Neuronal stem cell (in vitro differentiated cells): ENCODE measurements around the gene GNAT1.

Experiments used
- DNase-seq: peaks from one replicate; pipeline ENCODE4 v3.0.0-alpha.2; 2013; ENCODE audit warnings: low spot score
- H2AFZ ChIP-seq: one replicate; pipeline ENCODE4 v1.6.1; 2013; ENCODE audit warnings: mild to moderate bottlenecking, low read length, inconsistent platforms
- H2AK5ac ChIP-seq: 2 replicates; pipeline ENCODE4 v1.6.1; 2013; ENCODE audit warnings: low read depth, mild to moderate bottlenecking, inconsistent platforms, low read length, moderate library complexity, mixed read lengths
- H2BK120ac ChIP-seq: 2 replicates; pipeline ENCODE4 v1.6.1; 2013; ENCODE audit warnings: low read depth, mild to moderate bottlenecking, inconsistent platforms, low read length, moderate library complexity, mixed read lengths
- H2BK12ac ChIP-seq: one replicate; pipeline ENCODE4 v1.6.1; 2013; ENCODE audit warnings: low read length, inconsistent platforms
- H2BK15ac ChIP-seq: 2 replicates; pipeline ENCODE4 v1.6.1; 2013; ENCODE audit warnings: mild to moderate bottlenecking, low read length, inconsistent platforms, mixed read lengths
- H2BK5ac ChIP-seq: one replicate; pipeline ENCODE4 v1.6.1; 2013; ENCODE audit warnings: inconsistent platforms, mild to moderate bottlenecking, low read length, moderate library complexity
- H3K14ac ChIP-seq: one replicate; pipeline ENCODE4 v1.6.1; 2013; ENCODE audit warnings: low read length, inconsistent platforms
- H3K18ac ChIP-seq: 2 replicates; pipeline ENCODE4 v1.6.1; 2013; ENCODE audit warnings: low read length, inconsistent platforms
- H3K23ac ChIP-seq: 2 replicates; pipeline ENCODE4 v1.6.1; 2013; ENCODE audit warnings: low read depth, mild to moderate bottlenecking, mixed read lengths, low read length, inconsistent platforms; ENCODE audit not compliant: poor library complexity
- H3K27ac ChIP-seq: replicated peaks from 3 replicates; pipeline ENCODE4 v1.5.1; 2013; ENCODE audit warnings: low read length, inconsistent platforms
- H3K27me3 ChIP-seq, 3 experiments: 2 replicates each; pipeline ENCODE4 v1.6.1; 2013; ENCODE audit warnings: low read length in 3 of 3, mild to moderate bottlenecking in 2 of 3, inconsistent platforms in 1 of 3, low read depth in 1 of 3, mixed read lengths in 1 of 3, moderate library complexity in 1 of 3; ENCODE audit not compliant: control insufficient read depth in 3 of 3, insufficient read depth in 3 of 3
- H3K36me3 ChIP-seq, 2 donors: replicated peaks in 1 of 2; 2 replicates each; pipeline ENCODE4 v1.6.1; 2013; ENCODE audit warnings: low read length in 2 of 2; ENCODE audit not compliant: control insufficient read depth in 2 of 2, insufficient read depth in 2 of 2
- H3K4ac ChIP-seq: 2 replicates; pipeline ENCODE4 v1.6.1; 2013; ENCODE audit warnings: inconsistent platforms, mild to moderate bottlenecking, low read length, moderate library complexity
- H3K4me1 ChIP-seq, 2 donors: 1 replicate in 1 of 2; 2 replicates in 1 of 2; pipeline ENCODE4 v1.6.1; 2013; ENCODE audit warnings: low read length in 2 of 2, low read depth in 1 of 2; ENCODE audit not compliant: control insufficient read depth in 2 of 2, insufficient read depth in 1 of 2
- H3K4me2 ChIP-seq: one replicate; pipeline ENCODE4 v1.6.1; 2013; ENCODE audit warnings: mild to moderate bottlenecking, low read length, inconsistent platforms; ENCODE audit not compliant: insufficient read depth, poor library complexity, severe bottlenecking
- H3K4me3 ChIP-seq, 2 donors: 2 replicates each; pipeline ENCODE4 v1.5.1; 2013; ENCODE audit warnings: low read length in 2 of 2, mild to moderate bottlenecking in 2 of 2, inconsistent platforms in 1 of 2, moderate library complexity in 1 of 2
- H3K79me1 ChIP-seq: one replicate; pipeline ENCODE4 v1.6.1; 2013; ENCODE audit warnings: low read depth, mild to moderate bottlenecking, inconsistent platforms, low read length, moderate library complexity
- H3K9ac ChIP-seq: one replicate; pipeline ENCODE4 v1.6.1; 2013; ENCODE audit warnings: mild to moderate bottlenecking, low read depth, low read length, inconsistent platforms; ENCODE audit not compliant: poor library complexity
- H3K9me3 ChIP-seq, 2 donors: replicated peaks in 1 of 2; 2 replicates each; pipeline versions ENCODE3 to v1.6.1; 2013; ENCODE audit warnings: low read length in 2 of 2, mild to moderate bottlenecking in 2 of 2, inconsistent platforms in 1 of 2, low read depth in 1 of 2, mixed read lengths in 1 of 2, moderate library complexity in 1 of 2; ENCODE audit not compliant: control insufficient read depth in 2 of 2, insufficient read depth in 1 of 2
- H4K8ac ChIP-seq: one replicate; pipeline ENCODE4 v1.6.1; 2013; ENCODE audit warnings: low read depth, mild to moderate bottlenecking, inconsistent platforms, low read length, moderate library complexity
- H4K91ac ChIP-seq: one replicate; pipeline ENCODE4 v1.6.1; 2013; ENCODE audit warnings: low read length, low read depth, mild to moderate bottlenecking, inconsistent platforms; ENCODE audit not compliant: poor library complexity
- WGBS, 2 donors: extraction: QIAGEN DNeasy Blood & Tissue Kit; methylation state at CpG; one replicate each; pipeline ENCODE4 v1.1.7; 2013; ENCODE audit warnings: missing lambda C conversion rate in 2 of 2, mixed read lengths in 1 of 2; ENCODE audit not compliant: insufficient read length in 2 of 2, insufficient replicate concordance in 1 of 2; ENCODE audit errors: extremely low coverage in 2 of 2; 5-methylcytosine and 5-hydroxymethylcytosine counted together

Gene GNAT1

DNA sequence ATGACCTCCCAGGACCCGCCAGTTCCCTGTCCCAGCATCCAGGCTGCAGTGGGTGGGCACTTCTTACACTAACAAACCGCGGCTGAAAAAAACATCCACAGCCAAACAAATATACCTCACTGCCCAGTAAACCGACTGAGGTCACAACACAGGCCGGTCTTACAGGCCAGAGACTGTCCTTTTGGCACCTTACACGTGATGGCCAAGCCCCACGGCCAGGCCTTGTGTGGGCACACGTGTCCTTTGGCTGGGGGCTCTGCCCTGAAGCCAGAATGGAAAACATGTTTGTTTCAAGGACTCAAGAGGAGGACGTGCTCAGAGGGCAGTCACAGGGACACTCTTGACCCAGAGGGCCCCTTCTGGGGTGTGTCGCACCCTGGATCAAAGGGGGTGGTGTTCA is 23.4 kb downstream of the GNAT1 start:
- Histone ChIP-seq H3K27me3 (peaks cover 0 to 63% (median 0%) of the 10 kb centered on the region in 3 experiments), H2AK5ac (peak overlapping the region; percentile 86), H3K27ac (no peak overlapping the region), H3K14ac (no peak overlapping the region), H3K4me2 (no peak overlapping the region), H4K91ac (no peak overlapping the region), H2AFZ (no peak overlapping the region), H3K9ac (no peak overlapping the region), H4K8ac (no peak overlapping the region), H3K4me3 (no peak overlapping the region), H3K23ac (no peak overlapping the region), H3K9me3 (no peaks in the 10 kb centered on the region), H3K18ac (no peak overlapping the region), H3K79me1 (no peaks in the 10 kb centered on the region), H2BK120ac (no peak overlapping the region), H3K4me1 (no peaks in the 10 kb centered on the region), H2BK12ac (no peak overlapping the region), H2BK15ac (no peak overlapping the region), H2BK5ac (peak overlapping the region; percentile 31), H3K36me3 (no peaks in the 10 kb centered on the region), H3K4ac (no peak overlapping the region)
- DNase-seq: no peak
- no CpG with 5 or more reads among the region's 10 CpGs for WGBS, 2 donors

DNA sequence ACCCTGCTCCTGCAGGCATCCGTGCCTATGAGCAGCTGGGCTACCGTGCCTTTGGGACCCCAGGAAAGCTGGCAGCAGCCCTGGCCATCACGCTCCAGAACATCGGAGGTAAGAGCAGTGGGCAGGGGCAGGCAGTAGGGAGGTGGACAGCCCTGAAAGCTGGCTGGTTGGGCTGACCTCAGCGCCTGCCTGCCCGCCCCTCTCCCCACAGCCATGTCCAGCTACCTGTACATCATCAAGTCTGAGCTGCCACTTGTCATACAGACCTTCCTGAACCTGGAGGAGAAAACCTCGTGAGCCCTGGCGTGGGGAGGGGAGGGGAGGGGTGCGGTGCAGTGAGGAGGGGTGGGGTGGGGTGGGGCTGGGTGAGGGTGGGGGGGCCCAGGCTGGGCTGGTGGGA is 24.1 kb downstream of the GNAT1 start:
- no peak overlapping the region for H3K27ac ChIP-seq
- H3K79me1 ChIP-seq: no peaks in the 10 kb centered on the region
- H2BK15ac ChIP-seq: no peak overlapping the region
- peaks cover 0 to 56% (median 0%) of the 10 kb centered on the region in 3 experiments for H3K27me3 ChIP-seq
- no peak overlapping the region for H3K4me3 ChIP-seq
- no peak overlapping the region for H3K4me2 ChIP-seq
- H3K23ac ChIP-seq: peak overlapping the region; percentile 25
- H4K8ac ChIP-seq: no peak overlapping the region
- H2BK12ac ChIP-seq: no peak overlapping the region
- peak overlapping the region; percentile 53 for H3K18ac ChIP-seq
- peak overlapping the region; percentile 86 for H2AK5ac ChIP-seq
- no peak overlapping the region for H2AFZ ChIP-seq
- DNase-seq: no peak
- no peak overlapping the region for H2BK120ac ChIP-seq
- H2BK5ac ChIP-seq: peak overlapping the region; percentile 31
- peaks cover 0 to 4% of the 10 kb centered on the region in 2 donors for H3K4me1 ChIP-seq
- no peaks in the 10 kb centered on the region for H3K36me3 ChIP-seq
- no peak overlapping the region for H3K9ac ChIP-seq
- no peak overlapping the region for H4K91ac ChIP-seq
- no CpG with 5 or more reads among the region's 9 CpGs for WGBS, 2 donors
- no peak overlapping the region for H3K4ac ChIP-seq
- H3K9me3 ChIP-seq: no peaks in the 10 kb centered on the region
- no peak overlapping the region for H3K14ac ChIP-seq

DNA sequence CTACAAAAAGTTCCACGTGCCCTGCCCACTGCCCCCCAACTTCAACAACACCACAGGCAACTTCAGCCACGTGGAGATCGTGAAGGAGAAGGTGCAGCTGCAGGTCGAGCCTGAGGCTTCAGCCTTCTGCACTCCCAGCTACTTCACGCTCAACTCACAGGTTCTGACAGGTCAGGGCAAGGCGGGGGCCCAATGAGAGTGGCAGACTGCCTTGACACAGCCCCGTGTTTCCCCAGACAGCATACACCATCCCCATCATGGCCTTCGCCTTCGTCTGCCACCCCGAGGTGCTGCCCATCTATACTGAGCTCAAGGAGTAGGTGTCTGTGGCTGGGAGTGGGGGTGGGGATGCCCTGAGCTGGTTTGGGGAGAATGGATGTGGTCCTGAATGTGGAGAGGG is 26.3 kb downstream of the GNAT1 start:
- no peak overlapping the region for H2BK120ac ChIP-seq
- no peak overlapping the region for H3K14ac ChIP-seq
- H3K27ac ChIP-seq: no peak overlapping the region
- DNase-seq: no peak
- peak overlapping the region in 1 of 2 donors; percentile 18 for H3K4me3 ChIP-seq
- H2AK5ac ChIP-seq: no peak overlapping the region
- H2BK12ac ChIP-seq: no peak overlapping the region
- no peak overlapping the region for H2BK5ac ChIP-seq
- no peak overlapping the region for H3K23ac ChIP-seq
- H2AFZ ChIP-seq: no peak overlapping the region
- H3K18ac ChIP-seq: peak overlapping the region; percentile 46
- H3K79me1 ChIP-seq: no peaks in the 10 kb centered on the region
- no peak overlapping the region for H2BK15ac ChIP-seq
- H3K9me3 ChIP-seq: no peaks in the 10 kb centered on the region
- H4K91ac ChIP-seq: no peak overlapping the region
- H3K4me2 ChIP-seq: no peak overlapping the region
- H3K4ac ChIP-seq: no peak overlapping the region
- peaks cover 0 to 42% (median 0%) of the 10 kb centered on the region in 3 experiments for H3K27me3 ChIP-seq
- WGBS, 2 donors: no CpG with 5 or more reads among the region's 10 CpGs
- H4K8ac ChIP-seq: no peak overlapping the region
- H3K4me1 ChIP-seq: peaks cover 0 to 18% of the 10 kb centered on the region in 2 donors
- no peaks in the 10 kb centered on the region for H3K36me3 ChIP-seq
- peak overlapping the region; percentile 57 for H3K9ac ChIP-seq

DNA sequence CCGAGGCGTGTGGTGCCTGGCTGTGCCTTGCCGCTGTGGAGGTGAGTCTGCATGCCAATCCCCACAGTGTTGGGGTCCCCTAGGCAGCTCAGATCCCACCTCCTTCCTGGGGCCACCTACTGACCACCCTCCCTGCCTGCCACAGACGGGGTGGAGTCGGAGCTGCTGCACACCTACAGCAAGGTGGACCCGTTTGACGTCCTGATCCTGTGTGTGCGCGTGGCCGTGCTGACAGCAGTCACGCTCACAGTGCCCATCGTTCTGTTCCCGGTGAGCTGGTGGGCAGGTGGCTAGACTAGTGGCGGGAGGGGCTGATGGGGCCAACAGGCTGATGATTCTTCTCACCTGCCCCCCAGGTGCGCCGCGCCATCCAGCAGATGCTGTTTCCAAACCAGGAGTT is 27.0 kb downstream of the GNAT1 start:
- H3K27me3 ChIP-seq: peaks cover 0 to 37% (median 0%) of the 10 kb centered on the region in 3 experiments
- H3K27ac ChIP-seq: no peak overlapping the region
- H2BK15ac ChIP-seq: peak overlapping the region; percentile 82
- H2BK5ac ChIP-seq: no peak overlapping the region
- H3K9me3 ChIP-seq: no peaks in the 10 kb centered on the region
- no peaks in the 10 kb centered on the region for H3K79me1 ChIP-seq
- H2AK5ac ChIP-seq: peak overlapping the region; percentile 81
- H3K18ac ChIP-seq: peak overlapping the region; percentile 66
- no peak overlapping the region for H2BK12ac ChIP-seq
- peak overlapping the region; percentile 32 for H2BK120ac ChIP-seq
- H3K36me3 ChIP-seq: no peaks in the 10 kb centered on the region
- no peak overlapping the region for H2AFZ ChIP-seq
- peak overlapping the region in 1 of 2 donors; percentile 32 for H3K4me3 ChIP-seq
- peak overlapping the region; percentile 94 for H4K91ac ChIP-seq
- peak overlapping the region; percentile 95 for H3K23ac ChIP-seq
- peaks cover 0 to 18% of the 10 kb centered on the region in 2 donors for H3K4me1 ChIP-seq
- H3K4ac ChIP-seq: peak overlapping the region; percentile 67
- H3K14ac ChIP-seq: peak overlapping the region; percentile 76
- H4K8ac ChIP-seq: peak overlapping the region; percentile 55
- no peak overlapping the region for H3K4me2 ChIP-seq
- no peak overlapping the region for H3K9ac ChIP-seq
- DNase-seq: no peak
- no CpG with 5 or more reads among the region's 17 CpGs for WGBS, 2 donors
